ENCODE measurements around the gene FBXO45.
A peak's percentile ranks its signal among the peaks of the same experiment; 100 is the strongest.
"Not testable (repeated sequence)": the region's sequence is repeated elsewhere in the genome, so short reads cannot be mapped to it uniquely, and the experiment has no call there.

FBXO45 gene

GRCh38 chr3:196568246-196569002, at the start of gene FBXO45, which contains the start of gene WDR53:
FBXO45 (plus strand) TSS chr3:196568660; CDS start chr3:196568985, 325 bp downstream.
WDR53 (minus strand) TSS chr3:196568554; CDS start chr3:196561475, 7,079 bp downstream.
- peak; percentile 98 for DNase-seq

- peak; percentile 22 for DNase-seq
Observed at GRCh38 chr3:196518966-196519717, 49.3 kb upstream of the FBXO45 start.

- DNase-seq, result no peak
Observed at GRCh38 chr3:196519718-196520082, 48.8 kb upstream of the FBXO45 start.

GRCh38 chr3:196521291-196521690, 47.2 kb upstream of the FBXO45 start:
- not testable (repeated sequence) for DNase-seq

- DNase-seq, result no peak
Observed at GRCh38 chr3:196523841-196524240, 44.6 kb upstream of the FBXO45 start.

GRCh38 chr3:196524527-196524926, 43.9 kb upstream of the FBXO45 start:
- no peak for DNase-seq

GRCh38 chr3:196525141-196525540, 43.3 kb upstream of the FBXO45 start:
- no peak for DNase-seq

- peak; percentile 87 for DNase-seq
Observed at GRCh38 chr3:196528639-196529233, 39.7 kb upstream of the FBXO45 start.

GRCh38 chr3:196531418-196531817, 37.0 kb upstream of the FBXO45 start:
- DNase-seq, result no peak

- no peak for DNase-seq
Observed at GRCh38 chr3:196533260-196533681, 35.2 kb upstream of the FBXO45 start.

GRCh38 chr3:196537319-196537984, 31.0 kb upstream of the FBXO45 start:
- peak; percentile 28 for DNase-seq

- DNase-seq, result no peak
Observed at GRCh38 chr3:196541684-196542445, 26.6 kb upstream of the FBXO45 start.

GRCh38 chr3:196544491-196544992, 23.9 kb upstream of the FBXO45 start:
- no peak for DNase-seq

- no peak for DNase-seq
Observed at GRCh38 chr3:196546537-196546936, 21.9 kb upstream of the FBXO45 start.

- no peak for DNase-seq
Observed at GRCh38 chr3:196547067-196547466, 21.4 kb upstream of the FBXO45 start.

GRCh38 chr3:196549312-196549711, 19.1 kb upstream of the FBXO45 start:
- not testable (repeated sequence) for DNase-seq

- not testable (repeated sequence) for DNase-seq
Observed at GRCh38 chr3:196550172-196550571, 18.3 kb upstream of the FBXO45 start.

GRCh38 chr3:196552253-196552652, 16.2 kb upstream of the FBXO45 start:
- DNase-seq, result no peak

- DNase-seq, result no peak
Observed at GRCh38 chr3:196553551-196553950, 14.9 kb upstream of the FBXO45 start.

- DNase-seq, result no peak
Observed at GRCh38 chr3:196554205-196554604, 14.3 kb upstream of the FBXO45 start.

GRCh38 chr3:196555295-196555694, 13.2 kb upstream of the FBXO45 start:
- no peak for DNase-seq

- no peak for DNase-seq
Observed at GRCh38 chr3:196557236-196557635, 11.2 kb upstream of the FBXO45 start.
